HepG2 (cell line): ENCODE measurements around the gene AKR1C2. TPM values are rescaled to one million over a fixed set of nuclear protein-coding genes. Genes with fewer than 3 reads are reported as not detected.

ENCODE experiments used
- AHR ChIP-seq: IDR thresholded peaks from 2 replicates; pipeline ENCODE4 v1.6.1; 2018; ENCODE audit warnings: missing genetic modification reagents, missing compliant biosample characterization
- CHCHD3 ChIP-seq: sonication (generic); formaldehyde crosslinking; IDR thresholded peaks from 2 replicates; pipeline ENCODE4 v1.8.0; 2022; ENCODE audit warnings: mild to moderate bottlenecking, missing genetic modification reagents, moderate library complexity
- DNMT1 ChIP-seq: sonication (generic); formaldehyde crosslinking; IDR thresholded peaks from 2 replicates; pipeline ENCODE4 v1.5.1; 2020; ENCODE audit warnings: mild to moderate bottlenecking, missing genetic modification reagents
- DPF2 ChIP-seq: sonication (generic); formaldehyde crosslinking; IDR thresholded peaks from 2 replicates; pipeline ENCODE4 v1.4.0; 2020; ENCODE audit warnings: mild to moderate bottlenecking, low read depth, missing genetic modification reagents, borderline replicate concordance
- ESRRA ChIP-seq: sonication (generic); formaldehyde crosslinking; IDR thresholded peaks from 2 replicates; pipeline ENCODE4 v1.5.1; 2020; ENCODE audit warnings: mild to moderate bottlenecking, low read depth, missing genetic modification reagents
- MLXIP ChIP-seq: sonication (generic); formaldehyde crosslinking; IDR thresholded peaks from 2 replicates; pipeline ENCODE4 v1.9.0; 2021; ENCODE audit warnings: missing genetic modification reagents, borderline replicate concordance
- PATZ1 ChIP-seq: sonication (generic); formaldehyde crosslinking; IDR thresholded peaks from 2 replicates; pipeline ENCODE4 v1.4.0; 2020; ENCODE audit warnings: missing genetic modification reagents
- PHF5A ChIP-seq: IDR thresholded peaks from one replicate; pipeline ENCODE4 v1.6.1; 2018; ENCODE audit warnings: low read depth, missing genetic modification reagents; ENCODE audit not compliant: unreplicated experiment
- SAP130 ChIP-seq: IDR thresholded peaks from 2 replicates; pipeline ENCODE4 v1.6.1; 2016; ENCODE audit warnings: low read depth
- TCF12 ChIP-seq, 2 experiments: fragments of 450-650 bp in 1 of 2; sonication (generic) in 1 of 2; formaldehyde crosslinking in 1 of 2; IDR thresholded peaks; 2 replicates each; pipeline versions ENCODE4 v1.6.1 to v1.8.0; 2017 to 2022; ENCODE audit warnings: antibody characterized with exemption in 1 of 2, mild to moderate bottlenecking in 1 of 2, missing genetic modification reagents in 1 of 2, moderate library complexity in 1 of 2
- TSC22D2 ChIP-seq: sonication (generic); formaldehyde crosslinking; IDR thresholded peaks from 2 replicates; pipeline ENCODE4 v1.5.1; 2020; ENCODE audit warnings: missing genetic modification reagents, mild to moderate bottlenecking, borderline replicate concordance
- ZBTB34 ChIP-seq: sonication (generic); formaldehyde crosslinking; IDR thresholded peaks from 2 replicates; pipeline ENCODE4 v1.8.0; 2022; ENCODE audit warnings: mild to moderate bottlenecking, missing genetic modification reagents
- ZFP36L1 ChIP-seq: sonication (generic); formaldehyde crosslinking; IDR thresholded peaks from 2 replicates; pipeline ENCODE4 v1.8.0; 2022; ENCODE audit warnings: mild to moderate bottlenecking, missing genetic modification reagents, moderate library complexity
- ZNF136 ChIP-seq: sonication (generic); formaldehyde crosslinking; IDR thresholded peaks from 2 replicates; pipeline ENCODE4 v1.8.1; 2022; ENCODE audit warnings: low read depth, mild to moderate bottlenecking, moderate library complexity, missing genetic modification reagents
- ZNF33A ChIP-seq: sonication (generic); formaldehyde crosslinking; IDR thresholded peaks from 2 replicates; pipeline ENCODE4 v1.5.1; 2020; ENCODE audit warnings: missing genetic modification reagents, mild to moderate bottlenecking, moderate library complexity, borderline replicate concordance
- ZNF556 ChIP-seq: sonication (generic); formaldehyde crosslinking; IDR thresholded peaks from 2 replicates; pipeline ENCODE4 v1.4.0; 2020; ENCODE audit warnings: mild to moderate bottlenecking, missing genetic modification reagents, borderline replicate concordance
- polyA plus RNA-seq, 8 experiments: library from polyadenylated mRNA; depleted of rRNA in 3 of 8; stranded (reverse) in 7 of 8; unstranded in 1 of 8; fragments of >200 nt; fragmentation: Illumina TruSeq in 4 of 8; extraction: Trizol in 4 of 8; gene quantifications; 2 replicates each; pipeline versions ENCODE4 v1.2.1 to v1.2.3, GENCODE V29; 2011 to 2016; ENCODE audit warnings: low read depth in 4 of 8, missing spikeins in 1 of 8, mixed read lengths in 1 of 8; ENCODE audit not compliant: insufficient read depth in 1 of 8
- total RNA-seq, 5 experiments: library from RNA; depleted of rRNA; stranded (reverse); fragments of >200 nt; fragmentation: Illumina TruSeq; extraction: Trizol; gene quantifications; 2 replicates each; pipeline ENCODE4 v1.2.3, GENCODE V29; 2016; ENCODE audit warnings: low read depth in 1 of 5
- TF ChIP-seq, protein P1 (sequence below): IDR thresholded peaks from 2 replicates; pipeline ENCODE4 v1.6.1; 2016
- TF ChIP-seq, protein P2 (sequence below): sonication (generic); formaldehyde crosslinking; IDR thresholded peaks from 2 replicates; pipeline ENCODE4 v1.4.0; 2020; ENCODE audit warnings: missing genetic modification reagents

Gene AKR1C2
- total and polyA plus RNA-seq, 2 of the 13 experiments (the other 11 are each of a cell fraction or from before 2014, with no cell fraction given), result 140 to 900 TPM

DNA sequence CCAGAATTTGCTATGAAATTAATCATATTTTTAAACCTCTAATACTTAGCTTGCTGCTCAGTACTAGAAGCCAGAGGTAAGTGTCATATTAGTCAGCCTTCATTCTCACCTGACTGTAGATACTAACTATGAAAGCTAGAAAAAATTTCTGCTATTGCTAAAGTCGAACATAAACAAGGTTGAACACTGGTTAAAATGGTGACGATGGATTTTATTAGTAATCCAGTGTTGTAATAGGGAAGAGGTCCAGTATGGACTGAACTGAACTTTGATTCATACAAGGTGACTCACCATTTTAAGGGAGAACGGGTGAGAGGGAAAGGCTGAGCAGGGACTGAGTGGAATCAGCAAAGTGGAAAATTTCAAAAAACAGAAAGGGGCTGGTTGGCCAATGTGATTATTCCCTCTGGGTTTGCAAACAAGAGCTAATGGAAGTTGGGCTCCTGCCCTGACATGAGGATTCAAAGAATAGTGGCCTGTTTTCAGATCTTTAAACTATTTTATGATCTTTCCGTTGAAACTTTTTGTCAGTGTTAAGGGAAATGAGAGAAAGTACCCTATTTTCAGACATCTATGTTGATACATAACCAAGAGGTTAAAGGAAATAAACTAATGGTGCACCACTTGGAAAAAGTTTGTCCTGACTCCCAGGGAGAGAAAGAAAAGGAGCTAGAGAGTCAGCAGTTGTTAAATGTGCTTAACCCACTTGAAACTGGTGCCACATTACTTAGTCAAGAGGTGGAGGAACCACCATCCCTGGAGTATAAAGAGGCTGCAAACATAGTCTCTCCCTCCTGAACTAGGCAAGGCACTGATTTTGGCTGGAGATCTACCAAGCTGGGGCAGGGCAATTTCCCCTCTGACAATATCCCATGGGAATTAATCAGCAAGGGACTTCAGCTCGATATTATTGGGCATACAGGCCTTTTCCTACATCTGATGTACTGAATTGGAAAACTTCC lies 55.7 kb downstream of the AKR1C2 start (continued):
- TF ChIP-seq DPF2, result peak; percentile 81; the same call in 1 of the 2 replicates
- no peak for TF ChIP-seq ZFP36L1
- TF ChIP-seq MLXIP (CRISPR knock-in tag), result no peak
- TF ChIP-seq, protein P1, sequence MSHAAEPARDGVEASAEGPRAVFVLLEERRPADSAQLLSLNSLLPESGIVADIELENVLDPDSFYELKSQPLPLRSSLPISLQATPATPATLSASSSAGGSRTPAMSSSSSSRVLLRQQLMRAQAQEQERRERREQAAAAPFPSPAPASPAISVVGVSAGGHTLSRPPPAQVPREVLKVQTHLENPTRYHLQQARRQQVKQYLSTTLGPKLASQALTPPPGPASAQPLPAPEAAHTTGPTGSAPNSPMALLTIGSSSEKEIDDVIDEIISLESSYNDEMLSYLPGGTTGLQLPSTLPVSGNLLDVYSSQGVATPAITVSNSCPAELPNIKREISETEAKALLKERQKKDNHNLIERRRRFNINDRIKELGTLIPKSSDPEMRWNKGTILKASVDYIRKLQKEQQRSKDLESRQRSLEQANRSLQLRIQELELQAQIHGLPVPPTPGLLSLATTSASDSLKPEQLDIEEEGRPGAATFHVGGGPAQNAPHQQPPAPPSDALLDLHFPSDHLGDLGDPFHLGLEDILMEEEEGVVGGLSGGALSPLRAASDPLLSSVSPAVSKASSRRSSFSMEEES (CRISPR knock-in tag), result peak; percentile 72
- TF ChIP-seq SAP130 (CRISPR knock-in tag), result peak; percentile 79
- no peak for TF ChIP-seq CHCHD3 (CRISPR knock-in tag)
- TF ChIP-seq ZNF556, result 0 out of 2 replicates have a peak, but pooled peaks have one; percentile 18
- no peak for TF ChIP-seq PHF5A (CRISPR knock-in tag)
- peak; percentile 23; the same call in 1 of the 2 replicates for TF ChIP-seq PATZ1
- no peak for TF ChIP-seq ZNF136 (CRISPR knock-in tag)
- no peak for TF ChIP-seq AHR (CRISPR knock-in tag)
- TF ChIP-seq ZNF33A (CRISPR knock-in tag), result no peak
- TF ChIP-seq TCF12 (IDR thresholded peaks at IDR 0.05), result no peak
- 0 out of 2 replicates have a peak, but pooled peaks have one; percentile 49 for TF ChIP-seq TCF12 (CRISPR knock-in tag; IDR thresholded peaks at IDR 0.05)
- no peak for TF ChIP-seq TSC22D2 (CRISPR knock-in tag)
- TF ChIP-seq DNMT1 (CRISPR knock-in tag), result no peak
- peak; percentile 84 for TF ChIP-seq ESRRA (CRISPR knock-in tag)
- no peak for TF ChIP-seq ZBTB34
- TF ChIP-seq, protein P2, sequence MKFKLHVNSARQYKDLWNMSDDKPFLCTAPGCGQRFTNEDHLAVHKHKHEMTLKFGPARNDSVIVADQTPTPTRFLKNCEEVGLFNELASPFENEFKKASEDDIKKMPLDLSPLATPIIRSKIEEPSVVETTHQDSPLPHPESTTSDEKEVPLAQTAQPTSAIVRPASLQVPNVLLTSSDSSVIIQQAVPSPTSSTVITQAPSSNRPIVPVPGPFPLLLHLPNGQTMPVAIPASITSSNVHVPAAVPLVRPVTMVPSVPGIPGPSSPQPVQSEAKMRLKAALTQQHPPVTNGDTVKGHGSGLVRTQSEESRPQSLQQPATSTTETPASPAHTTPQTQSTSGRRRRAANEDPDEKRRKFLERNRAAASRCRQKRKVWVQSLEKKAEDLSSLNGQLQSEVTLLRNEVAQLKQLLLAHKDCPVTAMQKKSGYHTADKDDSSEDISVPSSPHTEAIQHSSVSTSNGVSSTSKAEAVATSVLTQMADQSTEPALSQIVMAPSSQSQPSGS (CRISPR knock-in tag), result peak; percentile 89
